Stimulated activated CD4-positive, alpha-beta T cell treated with anti-CD3 and anti-CD28 coated beads, TNF-alpha, amount 100 ng/mL, for 4 hours (primary cell): Measurements from ENCODE around the gene PIAS3.
A peak's percentile ranks its signal among the peaks of the same experiment; 100 is the strongest.

Experiments
- DNase-seq, 3 experiments: peaks; one replicate each; pipeline ENCODE4 v3.0.0-alpha.2; 2020; ENCODE audit warnings: low read depth in 3 of 3

Gene PIAS3

GRCh38 chr1:145858901-145859490, at the start of gene PIAS3:
Gene PIAS3 (minus strand): TSS chr1:145859081. CDS start chr1:145858990, 91 bp downstream.
- DNase-seq = peak; percentile 56 to 77 (median 66)

- no peak for DNase-seq
These were observed 49.8 kb upstream of the PIAS3 start for GRCh38 chr1:145908653-145909052.

- no peak for DNase-seq
These were observed 48.3 kb upstream of the PIAS3 start for GRCh38 chr1:145906954-145907753.

GRCh38 chr1:145901312-145902021, 42.6 kb upstream of the PIAS3 start:
- no peak for DNase-seq

- no peak for DNase-seq
These were observed 39.9 kb upstream of the PIAS3 start for GRCh38 chr1:145898756-145899155.

- DNase-seq = no peak
These were observed 39.1 kb upstream of the PIAS3 start for GRCh38 chr1:145897969-145898368.

- DNase-seq = no peak
These were observed 36.6 kb upstream of the PIAS3 start for GRCh38 chr1:145895471-145895870.

- DNase-seq = no peak
These were observed 34.6 kb upstream of the PIAS3 start for GRCh38 chr1:145893306-145894055.

GRCh38 chr1:145892486-145893087, 33.7 kb upstream of the PIAS3 start:
- no peak for DNase-seq

GRCh38 chr1:145891587-145892485, 33.0 kb upstream of the PIAS3 start:
- peak in 2 of 3 experiments; percentile 21 to 26 for DNase-seq

GRCh38 chr1:145891143-145891542, 32.3 kb upstream of the PIAS3 start:
- no peak for DNase-seq

- DNase-seq = no peak
These were observed 30.8 kb upstream of the PIAS3 start for GRCh38 chr1:145889722-145890121.

GRCh38 chr1:145887631-145888030, 28.8 kb upstream of the PIAS3 start:
- no peak for DNase-seq

GRCh38 chr1:145886816-145887215, 27.9 kb upstream of the PIAS3 start:
- no peak for DNase-seq

GRCh38 chr1:145886390-145886789, 27.5 kb upstream of the PIAS3 start:
- DNase-seq = no peak

- peak; percentile 69 to 80 (median 74) for DNase-seq
These were observed 26.9 kb upstream of the PIAS3 start, which contains the start of gene ANKRD35 for GRCh38 chr1:145885738-145886287. Gene ANKRD35 (minus strand): TSS chr1:145885866. CDS start chr1:145885758, 108 bp downstream.

- no peak for DNase-seq
These were observed 25.8 kb upstream of the PIAS3 start for GRCh38 chr1:145884675-145885074.

GRCh38 chr1:145879775-145880174, 20.9 kb upstream of the PIAS3 start:
- no peak for DNase-seq

- DNase-seq = no peak
These were observed 19.8 kb upstream of the PIAS3 start for GRCh38 chr1:145878724-145879123.

- DNase-seq = no peak
These were observed 19.1 kb upstream of the PIAS3 start for GRCh38 chr1:145877923-145878486.
